ENCODE measurements around the gene ARID5A. TPM values are rescaled to one million over a fixed set of nuclear protein-coding genes. Genes with fewer than 3 reads are reported as not detected.
A peak's percentile ranks its signal among the peaks of the same experiment; 100 is the strongest.

The ARID5A gene
- total RNA-seq, 1 donor: 7.8 TPM

- no peak for DNase-seq (ENCODE audit: low read depth)
- no peak for TF ChIP-seq CTCF (IDR thresholded peaks at IDR 0.05; ENCODE audit: insufficient read depth, low read length)
- H3K4me3 ChIP-seq (ENCODE audit: low read depth, low read length): no peak overlapping the region
These were observed 5.0 kb downstream of the ARID5A start for GRCh38 chr2:96541398-96542152.

GRCh38 chr2:96542357-96542977 is 5.9 kb downstream of the ARID5A start:
- H3K4me3 ChIP-seq (ENCODE audit: low read depth, low read length): no peak overlapping the region
- no peak for TF ChIP-seq CTCF (IDR thresholded peaks at IDR 0.05; ENCODE audit: insufficient read depth, low read length)
- no peak for DNase-seq (ENCODE audit: low read depth)

GRCh38 chr2:96546321-96546720 is 9.8 kb downstream of the ARID5A start:
- TF ChIP-seq CTCF (IDR thresholded peaks at IDR 0.05; ENCODE audit: insufficient read depth, low read length): no peak
- no peak for DNase-seq (ENCODE audit: low read depth)
- H3K4me3 ChIP-seq (ENCODE audit: low read depth, low read length): no peak overlapping the region

- DNase-seq (ENCODE audit: low read depth): no peak
- TF ChIP-seq CTCF (IDR thresholded peaks at IDR 0.05; ENCODE audit: insufficient read depth, low read length): no peak
- H3K4me3 ChIP-seq (ENCODE audit: low read depth, low read length): no peak overlapping the region
These were observed 10.2 kb downstream of the ARID5A start for GRCh38 chr2:96546797-96547196.

- no peak overlapping the region for H3K4me3 ChIP-seq (ENCODE audit: low read depth, low read length)
- no peak for TF ChIP-seq CTCF (IDR thresholded peaks at IDR 0.05; ENCODE audit: insufficient read depth, low read length)
- DNase-seq (ENCODE audit: low read depth): no peak
These were observed 10.7 kb downstream of the ARID5A start for GRCh38 chr2:96547203-96547641.

GRCh38 chr2:96547731-96548171 is 11.2 kb downstream of the ARID5A start:
- TF ChIP-seq CTCF (IDR thresholded peaks at IDR 0.05; ENCODE audit: insufficient read depth, low read length): no peak
- H3K4me3 ChIP-seq (ENCODE audit: low read depth, low read length): no peak overlapping the region
- DNase-seq (ENCODE audit: low read depth): peak; percentile 36

Data from fibroblast of the aortic adventitia (primary cell).